SK-N-SH (cell line): ENCODE measurements around the gene CRYBG1. TPM values are rescaled to one million over a fixed set of nuclear protein-coding genes. Genes with fewer than 3 reads are reported as not detected.

ENCODE experiments used
- CTCF ChIA-PET: fragments of 300-600, 350-600 bp; formaldehyde crosslinking; extraction: SDS; loops from one replicate; lab custom pipeline; 2021; lab: Yijun Ruan, JAX
- POLR2A ChIA-PET: fragments of 350-600 bp; sonication (Branson Sonifier 250); formaldehyde crosslinking; extraction: SDS; loops from one replicate; lab custom pipeline; 2020; ENCODE audit warnings: antibody characterized with exemption, inconsistent platforms; lab: Yijun Ruan, JAX
- DNase-seq: peaks from one replicate; pipeline ENCODE4 v3.0.0; 2012
- H2AFZ ChIP-seq: fragments of 200-600 bp; sonication (generic); 2 replicates; pipeline ENCODE4 v1.8.1; 2016; ENCODE audit warnings: antibody characterized with exemption, mild to moderate bottlenecking, low read depth
- H3F3A ChIP-seq: fragments of 200-600 bp; sonication (generic); replicated peaks from 2 replicates; pipeline ENCODE3; 2016; ENCODE audit warnings: antibody characterized with exemption, mild to moderate bottlenecking; ENCODE audit not compliant: insufficient read depth
- H3K27ac ChIP-seq, 2 experiments: fragments of 200-500 bp in 1 of 2; fragments of 200-600 bp in 1 of 2; sonication (Bioruptor generic) in 1 of 2; sonication (generic), shearing (Covaris generic) in 1 of 2; 2 replicates each; pipeline versions ENCODE4 v1.5.1 to v1.6.1; 2014 to 2016; ENCODE audit warnings: low read depth in 2 of 2, inconsistent platforms in 1 of 2, low read length in 1 of 2, mild to moderate bottlenecking in 1 of 2, mixed read lengths in 1 of 2
- H3K27me3 ChIP-seq: fragments of 200-600 bp; sonication (generic), shearing (Covaris generic); 2 replicates; pipeline ENCODE4 v1.6.1; 2016; ENCODE audit warnings: mixed run types; ENCODE audit not compliant: insufficient read depth
- H3K36me3 ChIP-seq, 2 experiments: fragments of 200-500 bp in 1 of 2; fragments of 200-600 bp in 1 of 2; sonication (Bioruptor generic) in 1 of 2; sonication (generic) in 1 of 2; replicated peaks in 1 of 2; 2 replicates each; pipeline versions ENCODE3 to v1.5.1; 2014 to 2016; ENCODE audit warnings: low read length in 1 of 2, mild to moderate bottlenecking in 1 of 2; ENCODE audit not compliant: insufficient read depth in 2 of 2, control insufficient read depth in 1 of 2
- H3K4me1 ChIP-seq, 2 experiments: fragments of 200-500 bp in 1 of 2; fragments of 200-600 bp in 1 of 2; sonication (Bioruptor generic) in 1 of 2; sonication (generic), shearing (Covaris generic) in 1 of 2; 2 replicates each; pipeline versions ENCODE4 v1.5.1 to v1.6.1; 2014 to 2016; ENCODE audit warnings: low read depth in 1 of 2, low read length in 1 of 2, mixed run types in 1 of 2; ENCODE audit not compliant: insufficient read depth in 2 of 2, control insufficient read depth in 1 of 2
- H3K4me2 ChIP-seq: fragments of 200-600 bp; sonication (generic), shearing (Covaris generic); 2 replicates; pipeline ENCODE4 v1.6.1; 2017; ENCODE audit warnings: mixed run types
- H3K4me3 ChIP-seq, 2 experiments: fragments of 200-500 bp in 1 of 2; fragments of 200-600 bp in 1 of 2; sonication (Bioruptor generic) in 1 of 2; sonication (generic), shearing (Covaris generic) in 1 of 2; 2 replicates each; pipeline versions ENCODE4 v1.5.1 to v1.8.1; 2014 to 2016; ENCODE audit warnings: low read depth in 2 of 2, inconsistent platforms in 1 of 2, low read length in 1 of 2, mild to moderate bottlenecking in 1 of 2, mixed read lengths in 1 of 2, moderate library complexity in 1 of 2
- H3K79me2 ChIP-seq: fragments of 200-600 bp; sonication (generic); 2 replicates; pipeline ENCODE4 v1.8.1; 2017; ENCODE audit warnings: mild to moderate bottlenecking; ENCODE audit not compliant: insufficient read depth
- H3K9ac ChIP-seq: fragments of 200-600 bp; sonication (generic); 2 replicates; pipeline ENCODE4 v1.6.1; 2017; ENCODE audit warnings: mixed run types
- H3K9me2 ChIP-seq: fragments of 200-600 bp; sonication (generic); 2 replicates; pipeline ENCODE4 v1.6.1; 2017; ENCODE audit warnings: mixed run types
- H3K9me3 ChIP-seq: fragments of 200-600 bp; sonication (generic); 2 replicates; pipeline ENCODE4 v1.6.1; 2017; ENCODE audit warnings: mixed run types, mild to moderate bottlenecking, moderate library complexity
- H4K20me1 ChIP-seq: fragments of 200-600 bp; sonication (generic); 2 replicates; pipeline ENCODE4 v1.6.1; 2017; ENCODE audit warnings: mild to moderate bottlenecking, mixed run types; ENCODE audit not compliant: insufficient read depth
- CTCF ChIP-seq: fragments of 200-600 bp; sonication (generic); IDR thresholded peaks from 2 replicates; pipeline ENCODE4 v1.6.1; 2017; ENCODE audit warnings: antibody characterized with exemption, mild to moderate bottlenecking, moderate library complexity
- FOXJ3 ChIP-seq: sonication (generic); formaldehyde crosslinking; IDR thresholded peaks from 2 replicates; pipeline ENCODE4 v1.5.1; 2020; ENCODE audit warnings: mild to moderate bottlenecking, missing genetic modification reagents
- GABPA ChIP-seq: IDR thresholded peaks from 2 replicates; pipeline ENCODE4 v1.4.0; 2012; ENCODE audit warnings: low read depth, mild to moderate bottlenecking
- JUND ChIP-seq: IDR thresholded peaks from 2 replicates; pipeline ENCODE4 v1.4.0; 2012
- MAX ChIP-seq: IDR thresholded peaks from 2 replicates; pipeline ENCODE4 v1.4.0; 2012; ENCODE audit warnings: low read depth
- RAD21 ChIP-seq: IDR thresholded peaks from 2 replicates; pipeline ENCODE4 v1.6.1; 2012; ENCODE audit warnings: mild to moderate bottlenecking, low read length
- RXRA ChIP-seq: IDR thresholded peaks from 2 replicates; pipeline ENCODE4 v1.4.0; 2012; ENCODE audit warnings: low read depth, mild to moderate bottlenecking, borderline replicate concordance
- SMC3 ChIP-seq: IDR thresholded peaks from 2 replicates; pipeline ENCODE4 v1.6.1; 2012; ENCODE audit warnings: low read depth, low read length, improper control_type of control experiment
- USF1 ChIP-seq: IDR thresholded peaks from 2 replicates; pipeline ENCODE4 v1.4.0; 2012; ENCODE audit warnings: low read depth, borderline replicate concordance
- YY1 ChIP-seq: IDR thresholded peaks from 2 replicates; pipeline ENCODE4 v1.4.0; 2012; ENCODE audit warnings: low read depth, mild to moderate bottlenecking
- WGBS: methylation state at CpG from one replicate; pipeline ENCODE4 v1.1.6; 2017; ENCODE audit warnings: low lambda C conversion rate; 5-methylcytosine and 5-hydroxymethylcytosine counted together
- polyA plus RNA-seq, 3 experiments: library from polyadenylated mRNA; depleted of rRNA; stranded (reverse); fragments of >200 nt; gene quantifications; 2 replicates each; pipeline ENCODE4 v1.2.3, GENCODE V29; 2012
- TF ChIP-seq, protein P1 (sequence below): IDR thresholded peaks from 2 replicates; pipeline ENCODE4 v1.4.0; 2012; ENCODE audit warnings: low read depth, borderline replicate concordance
- TF ChIP-seq, protein P2 (sequence below): IDR thresholded peaks from 2 replicates; pipeline ENCODE4; 2012
- TF ChIP-seq, protein P3 (sequence below): fragments of 150-350 bp; IDR thresholded peaks from 2 replicates; pipeline ENCODE4 v1.6.1; 2017; ENCODE audit warnings: antibody characterized with exemption, low read length, low read depth, borderline replicate concordance

Gene CRYBG1
- polyA plus RNA-seq, 1 of the 3 experiments (the other 2 are of a cell fraction), result 13.8 TPM

DNA sequence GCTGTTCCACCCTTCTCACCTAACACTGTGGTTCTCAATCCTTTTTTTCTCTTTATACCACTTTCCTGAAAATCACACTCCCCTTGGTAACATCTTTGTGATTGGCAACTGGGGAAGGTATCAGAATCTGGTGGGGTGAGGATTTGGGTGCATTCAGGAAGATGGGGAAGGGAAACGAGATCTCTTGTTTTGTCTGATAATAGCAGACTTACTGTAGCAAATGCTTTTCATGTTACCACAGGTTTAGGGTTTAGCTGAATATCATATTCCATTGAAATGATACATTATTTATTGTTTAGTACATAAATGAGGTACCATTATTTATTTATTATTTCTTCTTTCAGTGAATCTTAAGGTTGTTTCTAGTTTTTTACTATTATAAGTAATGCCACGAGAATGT lies 168.0 kb downstream of the CRYBG1 start:
- ChIA-PET POLR2A (no interaction called here), CTCF (no interaction called here)
- TF ChIP-seq SMC3 (no peak), JUND (no peak), RXRA (no peak), YY1 (no peak), RAD21 (no peak), GABPA (no peak), FOXJ3 (CRISPR knock-in tag) (no peak), CTCF (no peak), MAX (no peak), USF1 (no peak)
- TF ChIP-seq, protein P1, sequence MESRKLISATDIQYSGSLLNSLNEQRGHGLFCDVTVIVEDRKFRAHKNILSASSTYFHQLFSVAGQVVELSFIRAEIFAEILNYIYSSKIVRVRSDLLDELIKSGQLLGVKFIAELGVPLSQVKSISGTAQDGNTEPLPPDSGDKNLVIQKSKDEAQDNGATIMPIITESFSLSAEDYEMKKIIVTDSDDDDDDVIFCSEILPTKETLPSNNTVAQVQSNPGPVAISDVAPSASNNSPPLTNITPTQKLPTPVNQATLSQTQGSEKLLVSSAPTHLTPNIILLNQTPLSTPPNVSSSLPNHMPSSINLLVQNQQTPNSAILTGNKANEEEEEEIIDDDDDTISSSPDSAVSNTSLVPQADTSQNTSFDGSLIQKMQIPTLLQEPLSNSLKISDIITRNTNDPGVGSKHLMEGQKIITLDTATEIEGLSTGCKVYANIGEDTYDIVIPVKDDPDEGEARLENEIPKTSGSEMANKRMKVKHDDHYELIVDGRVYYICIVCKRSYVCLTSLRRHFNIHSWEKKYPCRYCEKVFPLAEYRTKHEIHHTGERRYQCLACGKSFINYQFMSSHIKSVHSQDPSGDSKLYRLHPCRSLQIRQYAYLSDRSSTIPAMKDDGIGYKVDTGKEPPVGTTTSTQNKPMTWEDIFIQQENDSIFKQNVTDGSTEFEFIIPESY, result no peak
- TF ChIP-seq, protein P2, sequence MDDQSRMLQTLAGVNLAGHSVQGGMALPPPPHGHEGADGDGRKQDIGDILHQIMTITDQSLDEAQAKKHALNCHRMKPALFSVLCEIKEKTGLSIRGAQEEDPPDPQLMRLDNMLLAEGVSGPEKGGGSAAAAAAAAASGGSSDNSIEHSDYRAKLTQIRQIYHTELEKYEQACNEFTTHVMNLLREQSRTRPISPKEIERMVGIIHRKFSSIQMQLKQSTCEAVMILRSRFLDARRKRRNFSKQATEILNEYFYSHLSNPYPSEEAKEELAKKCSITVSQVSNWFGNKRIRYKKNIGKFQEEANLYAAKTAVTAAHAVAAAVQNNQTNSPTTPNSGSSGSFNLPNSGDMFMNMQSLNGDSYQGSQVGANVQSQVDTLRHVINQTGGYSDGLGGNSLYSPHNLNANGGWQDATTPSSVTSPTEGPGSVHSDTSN, result no peak
- TF ChIP-seq, protein P3, sequence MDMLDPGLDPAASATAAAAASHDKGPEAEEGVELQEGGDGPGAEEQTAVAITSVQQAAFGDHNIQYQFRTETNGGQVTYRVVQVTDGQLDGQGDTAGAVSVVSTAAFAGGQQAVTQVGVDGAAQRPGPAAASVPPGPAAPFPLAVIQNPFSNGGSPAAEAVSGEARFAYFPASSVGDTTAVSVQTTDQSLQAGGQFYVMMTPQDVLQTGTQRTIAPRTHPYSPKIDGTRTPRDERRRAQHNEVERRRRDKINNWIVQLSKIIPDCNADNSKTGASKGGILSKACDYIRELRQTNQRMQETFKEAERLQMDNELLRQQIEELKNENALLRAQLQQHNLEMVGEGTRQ, result no peak
- peaks cover 49% of the 10 kb centered on the region for H3K79me2 ChIP-seq
- H3F3A ChIP-seq, result peaks cover 48% of the 10 kb centered on the region
- peak overlapping the region; percentile 79 to 100; a peak in 3 of 4 replicates for H3K27ac ChIP-seq
- no peak overlapping the region for H2AFZ ChIP-seq
- H3K9ac ChIP-seq, result peak overlapping the region; percentile 68; the same call in 1 of the 2 replicates
- DNase-seq, result no peak
- H3K4me2 ChIP-seq, result peak overlapping the region; percentile 56; the same call in 1 of the 2 replicates
- H3K4me1 ChIP-seq, result peaks cover 0 to 38% of the 10 kb centered on the region in 2 experiments; a peak in 3 of 4 replicates
- peaks cover 7 to 62% of the 10 kb centered on the region in 2 experiments for H3K36me3 ChIP-seq
- H3K9me3 ChIP-seq, result no peaks in the 10 kb centered on the region
- H3K9me2 ChIP-seq, result no peaks in the 10 kb centered on the region
- 42% methylated on average over 2 of the region's 2 CpGs for WGBS
- no peaks in the 10 kb centered on the region for H4K20me1 ChIP-seq
- no peak overlapping the region for H3K4me3 ChIP-seq
- H3K27me3 ChIP-seq, result no peaks in the 10 kb centered on the region
